ENCODE data around the gene RABGAP1L. TPM values are rescaled to one million over a fixed set of nuclear protein-coding genes. Genes with fewer than 3 reads are reported as not detected.

RABGAP1L gene
- total and polyA plus RNA-seq, 10 of the 15 experiments (the other 5 are each of a cell fraction or from before 2014, with no cell fraction given), result 5.8 to 194 (median 113) TPM

DNA sequence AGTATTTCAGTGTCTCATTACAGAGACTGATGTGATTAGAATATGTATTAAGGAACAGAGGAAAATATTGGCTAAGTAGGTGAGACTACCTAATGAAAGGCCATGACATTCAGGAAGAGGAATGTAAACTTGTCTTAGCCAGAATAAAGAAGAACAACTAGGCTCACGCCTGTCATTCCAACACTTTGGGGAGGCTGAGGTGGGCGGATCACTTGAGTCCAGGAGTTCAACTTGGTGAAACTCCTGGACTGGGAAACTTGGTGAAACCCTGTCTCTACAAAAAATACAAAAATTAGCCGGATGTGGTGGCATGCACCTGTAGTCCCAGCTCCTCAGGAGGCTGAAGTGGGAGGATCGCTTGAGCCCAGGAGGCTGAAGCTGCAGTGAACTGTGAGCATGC is 825.6 kb downstream of the RABGAP1L start (continued):
- TF ChIP-seq, protein P1, sequence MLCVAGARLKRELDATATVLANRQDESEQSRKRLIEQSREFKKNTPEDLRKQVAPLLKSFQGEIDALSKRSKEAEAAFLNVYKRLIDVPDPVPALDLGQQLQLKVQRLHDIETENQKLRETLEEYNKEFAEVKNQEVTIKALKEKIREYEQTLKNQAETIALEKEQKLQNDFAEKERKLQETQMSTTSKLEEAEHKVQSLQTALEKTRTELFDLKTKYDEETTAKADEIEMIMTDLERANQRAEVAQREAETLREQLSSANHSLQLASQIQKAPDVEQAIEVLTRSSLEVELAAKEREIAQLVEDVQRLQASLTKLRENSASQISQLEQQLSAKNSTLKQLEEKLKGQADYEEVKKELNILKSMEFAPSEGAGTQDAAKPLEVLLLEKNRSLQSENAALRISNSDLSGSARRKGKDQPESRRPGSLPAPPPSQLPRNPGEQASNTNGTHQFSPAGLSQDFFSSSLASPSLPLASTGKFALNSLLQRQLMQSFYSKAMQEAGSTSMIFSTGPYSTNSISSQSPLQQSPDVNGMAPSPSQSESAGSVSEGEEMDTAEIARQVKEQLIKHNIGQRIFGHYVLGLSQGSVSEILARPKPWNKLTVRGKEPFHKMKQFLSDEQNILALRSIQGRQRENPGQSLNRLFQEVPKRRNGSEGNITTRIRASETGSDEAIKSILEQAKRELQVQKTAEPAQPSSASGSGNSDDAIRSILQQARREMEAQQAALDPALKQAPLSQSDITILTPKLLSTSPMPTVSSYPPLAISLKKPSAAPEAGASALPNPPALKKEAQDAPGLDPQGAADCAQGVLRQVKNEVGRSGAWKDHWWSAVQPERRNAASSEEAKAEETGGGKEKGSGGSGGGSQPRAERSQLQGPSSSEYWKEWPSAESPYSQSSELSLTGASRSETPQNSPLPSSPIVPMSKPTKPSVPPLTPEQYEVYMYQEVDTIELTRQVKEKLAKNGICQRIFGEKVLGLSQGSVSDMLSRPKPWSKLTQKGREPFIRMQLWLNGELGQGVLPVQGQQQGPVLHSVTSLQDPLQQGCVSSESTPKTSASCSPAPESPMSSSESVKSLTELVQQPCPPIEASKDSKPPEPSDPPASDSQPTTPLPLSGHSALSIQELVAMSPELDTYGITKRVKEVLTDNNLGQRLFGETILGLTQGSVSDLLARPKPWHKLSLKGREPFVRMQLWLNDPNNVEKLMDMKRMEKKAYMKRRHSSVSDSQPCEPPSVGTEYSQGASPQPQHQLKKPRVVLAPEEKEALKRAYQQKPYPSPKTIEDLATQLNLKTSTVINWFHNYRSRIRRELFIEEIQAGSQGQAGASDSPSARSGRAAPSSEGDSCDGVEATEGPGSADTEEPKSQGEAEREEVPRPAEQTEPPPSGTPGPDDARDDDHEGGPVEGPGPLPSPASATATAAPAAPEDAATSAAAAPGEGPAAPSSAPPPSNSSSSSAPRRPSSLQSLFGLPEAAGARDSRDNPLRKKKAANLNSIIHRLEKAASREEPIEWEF (IDR thresholded peaks at IDR 0.05; ENCODE audit: insufficient replicate concordance, low read depth, low read length), result no peak
- TF ChIP-seq, protein P2, sequence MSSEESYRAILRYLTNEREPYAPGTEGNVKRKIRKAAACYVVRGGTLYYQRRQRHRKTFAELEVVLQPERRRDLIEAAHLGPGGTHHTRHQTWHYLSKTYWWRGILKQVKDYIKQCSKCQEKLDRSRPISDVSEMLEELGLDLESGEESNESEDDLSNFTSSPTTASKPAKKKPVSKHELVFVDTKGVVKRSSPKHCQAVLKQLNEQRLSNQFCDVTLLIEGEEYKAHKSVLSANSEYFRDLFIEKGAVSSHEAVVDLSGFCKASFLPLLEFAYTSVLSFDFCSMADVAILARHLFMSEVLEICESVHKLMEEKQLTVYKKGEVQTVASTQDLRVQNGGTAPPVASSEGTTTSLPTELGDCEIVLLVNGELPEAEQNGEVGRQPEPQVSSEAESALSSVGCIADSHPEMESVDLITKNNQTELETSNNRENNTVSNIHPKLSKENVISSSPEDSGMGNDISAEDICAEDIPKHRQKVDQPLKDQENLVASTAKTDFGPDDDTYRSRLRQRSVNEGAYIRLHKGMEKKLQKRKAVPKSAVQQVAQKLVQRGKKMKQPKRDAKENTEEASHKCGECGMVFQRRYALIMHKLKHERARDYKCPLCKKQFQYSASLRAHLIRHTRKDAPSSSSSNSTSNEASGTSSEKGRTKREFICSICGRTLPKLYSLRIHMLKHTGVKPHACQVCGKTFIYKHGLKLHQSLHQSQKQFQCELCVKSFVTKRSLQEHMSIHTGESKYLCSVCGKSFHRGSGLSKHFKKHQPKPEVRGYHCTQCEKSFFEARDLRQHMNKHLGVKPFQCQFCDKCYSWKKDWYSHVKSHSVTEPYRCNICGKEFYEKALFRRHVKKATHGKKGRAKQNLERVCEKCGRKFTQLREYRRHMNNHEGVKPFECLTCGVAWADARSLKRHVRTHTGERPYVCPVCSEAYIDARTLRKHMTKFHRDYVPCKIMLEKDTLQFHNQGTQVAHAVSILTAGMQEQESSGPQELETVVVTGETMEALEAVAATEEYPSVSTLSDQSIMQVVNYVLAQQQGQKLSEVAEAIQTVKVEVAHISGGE (CRISPR knock-in tag; IDR thresholded peaks at IDR 0.05), result no peak
- TF ChIP-seq BMI1 (IDR thresholded peaks at IDR 0.05; ENCODE audit: borderline replicate concordance), result no peak

All from GM12878 (cell line).